Type B pancreatic cell (in vitro differentiated cells): ENCODE results near the gene PRG2. TPM values are rescaled to one million over a fixed set of nuclear protein-coding genes. Genes with fewer than 3 reads are reported as not detected.

Experiments used
- DNase-seq: peaks from one replicate; pipeline ENCODE4 v3.0.0; 2021; ENCODE audit warnings: mixed read lengths; ENCODE audit not compliant: unreplicated experiment; ENCODE audit errors: extremely low spot score
- H3K27ac Mint-ChIP-seq: 2 replicates; pipeline ENCODE4 v1.8.0; 2021; ENCODE audit warnings: mild to moderate bottlenecking, mixed read lengths
- H3K27me3 Mint-ChIP-seq: 2 replicates; pipeline ENCODE4 v1.8.0; 2021; ENCODE audit warnings: mixed read lengths
- H3K36me3 Mint-ChIP-seq: 2 replicates; pipeline ENCODE4 v1.8.0; 2021; ENCODE audit warnings: mixed read lengths
- H3K4me1 Mint-ChIP-seq: one replicate; pipeline ENCODE4 v1.8.0; 2021; ENCODE audit warnings: mixed read lengths; ENCODE audit not compliant: unreplicated experiment
- H3K4me3 Mint-ChIP-seq: 2 replicates; pipeline ENCODE4 v1.8.0; 2021; ENCODE audit warnings: mild to moderate bottlenecking, mixed read lengths
- H3K9me3 Mint-ChIP-seq: 2 replicates; pipeline ENCODE4 v1.8.0; 2021; ENCODE audit warnings: mixed read lengths
- CTCF ChIP-seq: fragments of 200-600 bp; sonication (generic); conservative IDR thresholded peaks from 2 replicates; pipeline ENCODE4 v1.5.0; 2021; ENCODE audit warnings: antibody characterized with exemption, mild to moderate bottlenecking
- total RNA-seq: library from RNA; stranded (reverse); gene quantifications from 2 replicates; pipeline ENCODE4 v1.2.1, GENCODE V29; 2021; ENCODE audit warnings: low replicate concordance

PRG2 gene
- total RNA-seq, 1 donor from 2014 or later: not detected

GRCh38 chr11:57408771-57409170 is 18.3 kb upstream of the PRG2 start:
- Mint-ChIP-seq H3K36me3 (peaks cover 14% of the 10 kb centered on the region), H3K27me3 (no peaks in the 10 kb centered on the region), H3K4me1 (no peaks in the 10 kb centered on the region), H3K4me3 (no peak overlapping the region), H3K27ac (no peak overlapping the region), H3K9me3 (no peaks in the 10 kb centered on the region)
- TF ChIP-seq CTCF: no peak
- no peak for DNase-seq

GRCh38 chr11:57407941-57408475 is 17.6 kb upstream of the PRG2 start:
- H3K27ac Mint-ChIP-seq: no peak overlapping the region
- peaks cover 9% of the 10 kb centered on the region for H3K36me3 Mint-ChIP-seq
- no peaks in the 10 kb centered on the region for H3K27me3 Mint-ChIP-seq
- DNase-seq: no peak
- no peaks in the 10 kb centered on the region for H3K9me3 Mint-ChIP-seq
- H3K4me3 Mint-ChIP-seq: no peak overlapping the region
- no peak for TF ChIP-seq CTCF
- H3K4me1 Mint-ChIP-seq: no peaks in the 10 kb centered on the region

- Mint-ChIP-seq H3K4me3 (no peak overlapping the region), H3K27ac (no peak overlapping the region), H3K36me3 (peaks cover 9% of the 10 kb centered on the region), H3K27me3 (peaks cover 7% of the 10 kb centered on the region), H3K9me3 (no peaks in the 10 kb centered on the region), H3K4me1 (no peaks in the 10 kb centered on the region)
- TF ChIP-seq CTCF: no peak
- DNase-seq: no peak
Observed at GRCh38 chr11:57407010-57407920, 16.8 kb upstream of the PRG2 start.

- H3K4me3 Mint-ChIP-seq: no peak overlapping the region
- H3K27me3 Mint-ChIP-seq: peaks cover 8% of the 10 kb centered on the region
- no peaks in the 10 kb centered on the region for H3K9me3 Mint-ChIP-seq
- no peak for TF ChIP-seq CTCF
- H3K36me3 Mint-ChIP-seq: peaks cover 9% of the 10 kb centered on the region
- no peak overlapping the region for H3K27ac Mint-ChIP-seq
- H3K4me1 Mint-ChIP-seq: no peaks in the 10 kb centered on the region
- DNase-seq: no peak
Observed at GRCh38 chr11:57406337-57406904, 16.0 kb upstream of the PRG2 start.

- Mint-ChIP-seq H3K4me1 (no peaks in the 10 kb centered on the region), H3K9me3 (no peaks in the 10 kb centered on the region), H3K36me3 (peaks cover 5% of the 10 kb centered on the region), H3K27ac (no peak overlapping the region), H3K27me3 (peaks cover 15% of the 10 kb centered on the region), H3K4me3 (no peak overlapping the region)
- no peak for DNase-seq
- no peak for TF ChIP-seq CTCF
Observed at GRCh38 chr11:57405271-57405860, 14.9 kb upstream of the PRG2 start.
